ENCODE measurements around the gene CSTB. TPM values are rescaled to one million over a fixed set of nuclear protein-coding genes. Genes with fewer than 3 reads are reported as not detected.

The CSTB gene
- total RNA-seq, 1 donor from 2014 or later, result 56.5 TPM

DNA sequence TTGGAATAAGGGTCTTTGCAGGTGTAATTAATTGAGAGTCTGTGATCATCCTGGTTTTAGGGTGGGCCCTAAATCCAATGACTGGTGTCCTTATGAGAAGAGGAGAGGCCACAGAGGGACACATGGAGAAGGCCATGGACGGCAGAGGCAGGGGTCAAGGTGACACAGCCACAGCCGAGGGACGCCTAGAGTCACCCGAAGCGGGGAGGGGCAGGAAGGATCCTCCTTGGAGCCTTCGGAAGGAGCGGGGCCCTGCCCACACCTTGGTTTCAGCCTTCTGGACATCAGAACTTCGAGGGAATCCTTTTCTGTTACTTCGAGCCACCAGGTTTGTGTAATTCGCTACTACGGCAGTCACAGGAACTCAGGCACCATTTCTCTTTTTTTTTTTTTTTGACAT, 44.4 kb upstream of the CSTB start:
- TF ChIP-seq, protein P1, sequence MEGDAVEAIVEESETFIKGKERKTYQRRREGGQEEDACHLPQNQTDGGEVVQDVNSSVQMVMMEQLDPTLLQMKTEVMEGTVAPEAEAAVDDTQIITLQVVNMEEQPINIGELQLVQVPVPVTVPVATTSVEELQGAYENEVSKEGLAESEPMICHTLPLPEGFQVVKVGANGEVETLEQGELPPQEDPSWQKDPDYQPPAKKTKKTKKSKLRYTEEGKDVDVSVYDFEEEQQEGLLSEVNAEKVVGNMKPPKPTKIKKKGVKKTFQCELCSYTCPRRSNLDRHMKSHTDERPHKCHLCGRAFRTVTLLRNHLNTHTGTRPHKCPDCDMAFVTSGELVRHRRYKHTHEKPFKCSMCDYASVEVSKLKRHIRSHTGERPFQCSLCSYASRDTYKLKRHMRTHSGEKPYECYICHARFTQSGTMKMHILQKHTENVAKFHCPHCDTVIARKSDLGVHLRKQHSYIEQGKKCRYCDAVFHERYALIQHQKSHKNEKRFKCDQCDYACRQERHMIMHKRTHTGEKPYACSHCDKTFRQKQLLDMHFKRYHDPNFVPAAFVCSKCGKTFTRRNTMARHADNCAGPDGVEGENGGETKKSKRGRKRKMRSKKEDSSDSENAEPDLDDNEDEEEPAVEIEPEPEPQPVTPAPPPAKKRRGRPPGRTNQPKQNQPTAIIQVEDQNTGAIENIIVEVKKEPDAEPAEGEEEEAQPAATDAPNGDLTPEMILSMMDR (IDR thresholded peaks at IDR 0.05), result no peak
- Mint-ChIP-seq H3K36me3 (ENCODE audit: low read depth) (peaks cover 5% of the 10 kb centered on the region), H3K4me1 (ENCODE audit: low read depth) (peaks cover 7% of the 10 kb centered on the region), H3K9me3 (ENCODE audit: low read depth) (peaks cover 9% of the 10 kb centered on the region), H3K27me3 (ENCODE audit: low read depth) (no peaks in the 10 kb centered on the region), H3K4me3 (ENCODE audit: unreplicated experiment) (no peak overlapping the region), H3K27ac (ENCODE audit: unreplicated experiment) (no peak overlapping the region)
- no peak for DNase-seq (ENCODE audit: low spot score)

- H3K9me3 Mint-ChIP-seq (ENCODE audit: low read depth), result peaks cover 9% of the 10 kb centered on the region
- H3K27ac Mint-ChIP-seq (ENCODE audit: unreplicated experiment), result no peak overlapping the region
- TF ChIP-seq, protein P1 (IDR thresholded peaks at IDR 0.05), result no peak
- no peak for DNase-seq (ENCODE audit: low spot score)
- H3K4me1 Mint-ChIP-seq (ENCODE audit: low read depth), result peaks cover 6% of the 10 kb centered on the region
- peaks cover 2% of the 10 kb centered on the region for H3K27me3 Mint-ChIP-seq (ENCODE audit: low read depth)
- peaks cover 5% of the 10 kb centered on the region for H3K36me3 Mint-ChIP-seq (ENCODE audit: low read depth)
- H3K4me3 Mint-ChIP-seq (ENCODE audit: unreplicated experiment), result no peak overlapping the region
Measured at GRCh38 chr21:43819511-43820405, 43.6 kb upstream of the CSTB start.

DNA sequence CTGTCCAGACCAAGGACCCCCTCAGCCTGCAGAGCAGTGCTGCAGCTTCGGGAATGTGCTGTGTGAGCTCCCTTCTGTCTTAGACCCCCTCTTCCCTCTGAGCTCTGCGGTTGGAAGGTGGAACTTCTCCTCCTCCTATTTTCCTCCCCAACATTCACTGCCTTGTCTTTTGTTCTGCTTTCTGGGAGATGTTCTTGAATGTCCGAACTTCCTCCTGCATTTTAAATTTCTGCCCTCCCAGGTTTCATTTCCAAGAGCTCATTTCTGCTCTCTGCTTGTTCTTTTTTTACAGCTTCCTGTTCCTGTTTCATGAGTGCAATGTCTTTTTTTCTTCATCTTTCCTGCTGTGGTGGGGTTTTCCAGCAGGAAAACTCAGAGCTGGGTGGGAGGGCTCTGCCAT, 42.6 kb upstream of the CSTB start:
- DNase-seq (ENCODE audit: low spot score), result no peak
- no peaks in the 10 kb centered on the region for H3K4me1 Mint-ChIP-seq (ENCODE audit: low read depth)
- peaks cover 5% of the 10 kb centered on the region for H3K36me3 Mint-ChIP-seq (ENCODE audit: low read depth)
- no peak overlapping the region for H3K4me3 Mint-ChIP-seq (ENCODE audit: unreplicated experiment)
- TF ChIP-seq, protein P1 (IDR thresholded peaks at IDR 0.05), result no peak
- peaks cover 9% of the 10 kb centered on the region for H3K9me3 Mint-ChIP-seq (ENCODE audit: low read depth)
- no peak overlapping the region for H3K27ac Mint-ChIP-seq (ENCODE audit: unreplicated experiment)
- H3K27me3 Mint-ChIP-seq (ENCODE audit: low read depth), result peaks cover 3% of the 10 kb centered on the region

DNA sequence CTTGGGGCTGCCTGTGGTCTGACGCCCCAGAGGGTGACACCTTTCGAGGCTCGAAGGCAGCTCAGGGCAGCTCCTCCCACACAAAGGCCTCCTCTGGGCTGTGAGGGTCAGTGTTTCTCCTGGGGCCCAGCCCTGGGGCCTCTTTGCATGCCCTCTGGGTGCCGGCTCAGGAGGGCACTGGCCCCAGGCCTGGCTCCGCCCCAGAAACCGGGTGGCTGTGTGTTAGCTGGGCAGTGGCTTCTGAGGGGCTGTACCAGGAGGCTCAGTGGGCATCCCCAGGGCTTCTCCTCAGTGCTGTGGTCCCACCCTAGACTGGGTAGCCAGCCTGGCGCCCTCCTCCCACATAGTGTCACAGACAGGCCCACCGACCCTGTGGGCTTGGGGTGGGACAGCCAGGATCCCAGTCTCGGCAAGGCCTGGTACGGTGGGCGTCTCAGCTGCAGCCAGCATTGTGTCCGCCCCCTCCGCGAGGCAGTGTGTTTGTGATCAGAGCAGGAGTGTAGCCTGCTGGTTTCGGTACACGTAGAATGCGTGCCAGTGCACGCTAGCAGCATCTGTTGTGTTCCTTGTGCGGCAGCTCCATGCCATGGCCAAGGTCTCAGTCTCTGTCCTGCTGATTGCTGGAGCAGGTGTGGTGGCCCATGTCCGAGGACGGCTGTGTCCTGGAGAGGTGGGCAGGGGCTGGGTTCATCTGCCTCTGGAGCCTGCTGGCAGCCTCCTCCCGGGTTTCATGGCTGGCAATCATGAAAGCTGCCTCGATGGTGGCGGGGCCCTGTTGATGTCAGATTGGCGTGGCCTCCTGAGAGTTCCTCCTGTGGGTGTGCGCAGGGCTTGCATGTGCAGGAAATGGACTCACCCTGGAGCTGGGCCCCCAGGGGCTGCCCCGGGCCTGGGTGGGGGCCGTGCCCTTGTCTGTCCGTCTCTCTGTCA, 41.3 kb upstream of the CSTB start:
- no peak overlapping the region for H3K27ac Mint-ChIP-seq (ENCODE audit: unreplicated experiment)
- TF ChIP-seq, protein P1 (IDR thresholded peaks at IDR 0.05), result no peak
- peaks cover 3% of the 10 kb centered on the region for H3K27me3 Mint-ChIP-seq (ENCODE audit: low read depth)
- H3K4me1 Mint-ChIP-seq (ENCODE audit: low read depth), result peaks cover 2% of the 10 kb centered on the region
- peaks cover 5% of the 10 kb centered on the region for H3K36me3 Mint-ChIP-seq (ENCODE audit: low read depth)
- H3K4me3 Mint-ChIP-seq (ENCODE audit: unreplicated experiment), result no peak overlapping the region
- DNase-seq (ENCODE audit: low spot score), result no peak
- peaks cover 9% of the 10 kb centered on the region for H3K9me3 Mint-ChIP-seq (ENCODE audit: low read depth)

- Mint-ChIP-seq H3K36me3 (ENCODE audit: low read depth) (peaks cover 5% of the 10 kb centered on the region), H3K9me3 (ENCODE audit: low read depth) (peaks cover 9% of the 10 kb centered on the region), H3K4me3 (ENCODE audit: unreplicated experiment) (no peak overlapping the region), H3K4me1 (ENCODE audit: low read depth) (peaks cover 2% of the 10 kb centered on the region), H3K27me3 (ENCODE audit: low read depth) (peaks cover 3% of the 10 kb centered on the region), H3K27ac (ENCODE audit: unreplicated experiment) (no peak overlapping the region)
- no peak for DNase-seq (ENCODE audit: low spot score)
- TF ChIP-seq, protein P1 (IDR thresholded peaks at IDR 0.05), result peak; percentile 9
Measured at GRCh38 chr21:43816611-43817071, 40.5 kb upstream of the CSTB start.

Data from chondrocyte (in vitro differentiated cells).